ENCODE results near the gene PCBP4.

The PCBP4 gene

GRCh38 chr3:51970606-51971300, 3.5 kb upstream of the PCBP4 start:
- DNase-seq, result no peak

GRCh38 chr3:51969841-51970240, 2.6 kb upstream of the PCBP4 start:
- no peak for DNase-seq

- no peak for DNase-seq
These were observed 1.8 kb upstream of the PCBP4 start for GRCh38 chr3:51968883-51969678.

DNA sequence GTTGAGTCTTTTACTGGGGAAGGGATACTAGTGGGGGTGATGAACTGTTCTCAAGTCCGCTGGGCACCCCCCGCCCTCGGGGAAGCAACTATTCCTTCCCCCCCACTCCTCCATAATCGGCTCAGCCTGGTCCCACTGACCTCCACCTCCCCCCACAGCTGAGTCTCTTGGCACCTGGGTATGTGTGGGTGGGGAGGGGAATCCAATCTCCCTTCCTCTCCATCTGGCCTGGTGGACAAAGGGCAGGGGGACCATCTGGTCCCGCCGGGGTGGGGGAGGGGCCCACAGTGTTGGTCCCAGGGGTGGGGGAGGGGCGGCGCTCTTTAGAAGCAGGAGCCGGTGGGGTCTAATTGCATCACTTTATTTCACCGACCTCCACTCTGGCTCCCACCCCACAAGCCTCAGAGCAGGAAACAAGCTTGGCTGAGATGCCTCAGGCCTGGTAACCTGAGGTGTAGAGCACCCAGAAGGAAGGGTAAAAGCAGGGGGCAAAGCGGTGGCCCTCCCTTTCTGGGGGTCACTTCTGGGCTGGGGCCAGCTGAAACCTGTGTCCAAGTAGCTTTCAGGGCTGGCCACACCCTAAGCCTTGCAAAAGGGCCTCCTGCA, 1.0 kb upstream of the PCBP4 start:
- no peak for DNase-seq

GRCh38 chr3:51966922-51967383, 301 bp downstream of the PCBP4 start:
- DNase-seq, result no peak

GRCh38 chr3:51966486-51966885, 768 bp downstream of the PCBP4 start:
- DNase-seq, result no peak

DNA sequence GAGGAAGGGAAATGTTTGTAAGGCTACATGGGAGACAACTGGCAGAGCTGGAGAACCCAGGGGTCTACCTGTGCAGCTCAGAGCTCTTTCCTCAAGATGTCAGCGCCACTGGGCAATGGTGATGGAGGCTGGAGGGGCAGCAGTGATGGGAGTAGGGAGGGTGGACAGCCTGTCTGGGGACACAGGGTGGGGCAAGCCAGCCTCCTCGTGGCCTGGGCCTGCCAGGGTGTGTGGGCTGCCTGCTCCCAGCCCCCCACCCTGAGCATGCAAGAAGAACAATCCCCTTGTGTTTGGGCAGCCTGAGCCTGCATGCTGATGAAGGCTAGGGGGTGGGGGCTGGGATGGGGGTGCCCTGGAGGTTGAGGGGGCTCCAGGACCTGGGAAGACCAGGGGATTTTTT, 1.2 kb downstream of the PCBP4 start:
- no peak for DNase-seq

DNA sequence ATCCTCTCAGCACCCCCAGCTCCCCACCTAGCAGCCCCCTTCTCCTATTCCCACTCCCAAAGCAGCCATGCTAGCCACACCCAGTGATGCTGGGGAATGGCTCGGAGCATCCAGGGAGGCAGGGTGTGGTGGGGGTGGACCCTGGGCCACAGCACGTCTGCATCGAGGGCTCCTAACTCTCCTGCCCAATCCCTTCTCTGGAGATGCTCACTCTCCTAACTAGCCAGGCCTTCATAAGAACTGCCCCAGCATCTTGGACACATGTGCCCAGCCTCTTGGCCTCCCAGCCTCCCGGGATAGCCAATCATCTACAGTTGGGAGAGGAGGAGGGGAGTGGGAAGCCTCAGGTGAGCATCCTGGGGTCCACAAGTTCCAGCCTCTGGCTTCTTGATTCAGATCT, 2.7 kb downstream of the PCBP4 start:
- DNase-seq, result no peak

GRCh38 chr3:51963951-51964451, 3.3 kb downstream of the PCBP4 start:
- DNase-seq, result no peak

GRCh38 chr3:51962854-51963530, 4.3 kb downstream of the PCBP4 start:
- DNase-seq, result no peak

DNA sequence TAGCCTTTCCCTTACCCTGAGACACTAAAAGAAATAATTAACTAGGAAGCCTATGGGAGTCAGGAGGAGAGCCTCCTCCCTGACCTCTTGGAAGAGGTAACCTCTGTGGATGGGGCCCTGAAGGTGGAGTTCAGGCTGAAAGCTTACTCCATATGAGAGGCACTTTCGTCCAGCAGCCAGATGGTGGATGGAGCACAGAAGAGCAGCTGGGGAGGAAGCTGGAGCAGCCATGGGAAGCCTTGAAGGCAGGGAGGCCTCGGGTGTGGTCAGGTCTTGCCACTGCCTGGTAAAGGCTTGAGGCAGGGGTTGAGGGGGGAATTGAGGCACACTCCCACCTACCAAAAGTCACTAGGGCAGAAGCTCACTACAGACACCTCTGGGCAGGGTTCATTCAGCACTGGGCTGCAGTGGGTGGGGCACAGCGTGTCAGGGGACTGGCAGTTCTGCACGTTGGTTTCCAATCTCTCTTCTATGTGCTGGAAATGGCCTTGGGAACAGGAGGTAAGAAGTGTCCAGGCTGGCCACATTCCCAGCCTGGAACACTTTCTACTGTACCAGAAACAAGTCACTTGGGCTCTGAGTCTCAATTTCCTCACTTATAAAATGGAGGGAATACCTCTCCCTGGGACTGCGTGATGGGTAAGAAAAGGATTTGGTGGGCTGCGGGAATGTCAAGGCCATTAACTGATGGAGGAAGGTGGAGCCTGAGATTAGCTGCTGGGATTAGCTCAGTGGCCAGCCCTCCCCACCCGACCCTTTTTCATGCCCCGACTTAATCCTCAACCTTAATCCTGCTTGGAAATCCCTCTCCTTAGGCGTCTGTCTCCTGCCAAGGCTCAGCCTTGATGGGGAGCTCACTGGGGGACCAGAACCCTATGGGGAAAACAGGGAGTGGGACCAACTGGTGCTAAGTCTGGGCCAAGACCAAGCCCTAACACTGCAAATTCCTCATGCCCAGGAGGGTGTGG, 5.4 kb downstream of the PCBP4 start:
- no peak for DNase-seq

- DNase-seq, result no peak
These were observed 6.2 kb downstream of the PCBP4 start for GRCh38 chr3:51961011-51961410.

DNA sequence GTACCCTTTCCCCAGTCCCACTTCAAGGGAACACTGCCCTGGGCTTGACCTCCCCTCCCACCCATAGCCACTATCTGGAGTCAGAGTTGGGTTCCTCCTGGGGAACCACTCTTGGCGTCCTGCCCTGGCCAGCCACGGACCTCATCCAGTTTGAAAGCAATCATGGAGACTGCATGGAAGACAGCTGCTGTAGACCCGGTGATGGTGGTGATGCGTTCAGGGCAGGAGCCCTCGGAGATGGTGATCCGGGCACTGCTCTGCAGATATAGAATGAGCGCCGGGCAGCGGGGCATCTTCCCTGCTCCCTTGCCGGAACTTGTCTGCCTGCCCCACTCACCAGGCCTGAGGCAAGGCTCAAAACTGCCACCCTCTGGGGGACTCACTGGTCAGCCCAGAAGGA, 6.9 kb downstream of the PCBP4 start:
- DNase-seq, result no peak

DNA sequence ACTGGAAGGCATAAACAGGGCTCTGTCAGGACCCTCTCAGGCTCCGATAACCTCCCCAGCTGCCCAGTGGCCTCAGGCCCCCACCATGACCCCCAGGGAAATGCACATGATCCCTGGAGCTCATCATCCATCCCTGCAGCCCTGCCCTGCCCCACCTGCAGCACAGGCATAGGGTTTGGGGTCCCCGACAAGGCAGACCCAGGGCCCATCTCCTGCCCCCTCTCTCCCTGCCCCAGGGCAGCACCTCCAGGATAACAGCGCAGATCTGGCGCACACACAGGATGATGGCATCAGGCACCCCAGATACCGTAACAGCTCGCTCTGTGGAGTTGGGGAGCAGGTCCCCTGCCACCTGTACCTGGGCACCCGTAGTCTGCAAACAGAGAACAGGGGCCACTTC, 7.6 kb downstream of the PCBP4 start:
- no peak for DNase-seq

- DNase-seq, result no peak
These were observed 8.4 kb downstream of the PCBP4 start for GRCh38 chr3:51958603-51959521.

DNA sequence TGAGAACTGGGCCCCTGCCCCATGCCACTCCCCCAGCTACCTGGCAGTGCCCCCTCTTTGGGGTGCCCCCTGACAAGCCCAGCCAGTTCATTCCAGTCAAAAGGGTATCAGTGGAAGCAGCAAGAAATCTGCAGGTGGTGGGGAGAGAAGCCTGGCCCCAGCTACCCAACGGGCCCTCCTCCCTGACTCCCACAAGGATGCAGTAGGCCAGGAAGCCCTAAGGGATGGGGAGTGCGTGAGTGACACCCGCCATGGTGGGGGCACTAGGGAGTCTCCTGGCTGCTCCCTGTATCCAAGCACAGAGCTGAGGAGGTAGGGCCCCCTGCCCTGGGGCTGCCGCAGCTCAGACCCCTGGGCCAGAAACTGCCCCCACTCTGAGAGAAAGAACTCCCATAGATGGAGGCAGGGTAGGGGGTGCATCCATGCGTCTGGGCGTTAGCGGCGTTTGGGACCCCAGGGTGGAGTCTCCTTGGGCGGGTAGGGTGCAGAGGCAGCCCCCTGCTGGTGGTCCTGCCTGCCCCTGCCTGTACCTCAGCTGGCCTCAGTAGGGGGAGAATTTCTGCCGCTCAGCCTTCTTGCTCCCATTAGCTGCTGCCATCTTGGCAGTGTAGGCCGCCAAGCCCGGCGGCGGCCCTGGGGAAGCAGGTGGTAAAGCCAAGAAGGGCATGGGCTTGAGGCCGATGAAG, 9.6 kb downstream of the PCBP4 start:
- DNase-seq, result no peak

DNA sequence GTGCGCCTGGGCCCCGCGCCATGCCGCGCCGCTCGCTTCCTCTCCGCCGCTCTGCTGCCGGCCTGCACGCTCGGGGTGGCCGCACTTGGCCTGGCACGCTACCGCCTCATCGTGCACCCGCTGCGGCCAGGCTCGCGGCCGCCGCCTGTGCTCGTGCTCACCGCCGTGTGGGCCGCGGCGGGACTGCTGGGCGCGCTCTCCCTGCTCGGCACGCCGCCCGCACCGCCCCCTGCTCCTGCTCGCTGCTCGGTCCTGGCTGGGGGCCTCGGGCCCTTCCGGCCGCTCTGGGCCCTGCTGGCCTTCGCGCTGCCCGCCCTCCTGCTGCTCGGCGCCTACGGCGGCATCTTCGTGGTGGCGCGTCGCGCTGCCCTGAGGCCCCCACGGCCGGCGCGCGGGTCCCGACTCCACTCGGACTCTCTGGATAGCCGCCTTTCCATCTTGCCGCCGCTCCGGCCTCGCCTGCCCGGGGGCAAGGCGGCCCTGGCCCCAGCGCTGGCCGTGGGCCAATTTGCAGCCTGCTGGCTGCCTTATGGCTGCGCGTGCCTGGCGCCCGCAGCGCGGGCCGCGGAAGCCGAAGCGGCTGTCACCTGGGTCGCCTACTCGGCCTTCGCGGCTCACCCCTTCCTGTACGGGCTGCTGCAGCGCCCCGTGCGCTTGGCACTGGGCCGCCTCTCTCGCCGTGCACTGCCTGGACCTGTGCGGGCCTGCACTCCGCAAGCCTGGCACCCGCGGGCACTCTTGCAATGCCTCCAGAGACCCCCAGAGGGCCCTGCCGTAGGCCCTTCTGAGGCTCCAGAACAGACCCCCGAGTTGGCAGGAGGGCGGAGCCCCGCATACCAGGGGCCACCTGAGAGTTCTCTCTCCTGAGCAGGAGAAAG, 11.1 kb downstream of the PCBP4 start:
- no peak for DNase-seq

DNA sequence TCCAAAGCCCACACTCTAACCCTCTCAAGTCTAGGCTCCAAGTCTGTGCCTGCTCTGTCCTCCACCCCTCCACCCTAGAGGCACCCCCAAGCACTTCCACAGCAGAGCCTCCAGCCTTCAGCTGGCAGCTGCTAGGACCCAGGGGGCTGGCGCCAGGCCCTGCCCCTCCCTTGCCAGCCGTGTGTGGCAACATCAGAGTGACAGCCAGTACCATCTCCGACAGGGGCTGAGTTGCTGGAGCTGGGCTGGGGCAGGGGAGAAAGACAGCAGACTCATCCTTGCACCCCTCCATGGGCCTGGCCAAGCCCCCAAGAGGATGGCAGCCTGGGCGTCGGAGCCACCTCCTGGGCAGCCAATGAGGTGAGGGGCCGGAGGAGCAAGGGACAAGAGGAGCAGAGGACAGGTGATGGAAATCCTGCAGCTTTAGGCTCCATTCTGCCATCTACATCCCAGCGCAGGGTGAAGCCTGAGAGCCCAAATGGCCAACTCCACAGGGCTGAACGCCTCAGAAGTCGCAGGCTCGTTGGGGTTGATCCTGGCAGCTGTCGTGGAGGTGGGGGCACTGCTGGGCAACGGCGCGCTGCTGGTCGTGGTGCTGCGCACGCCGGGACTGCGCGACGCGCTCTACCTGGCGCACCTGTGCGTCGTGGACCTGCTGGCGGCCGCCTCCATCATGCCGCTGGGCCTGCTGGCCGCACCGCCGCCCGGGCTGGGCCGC, 11.9 kb downstream of the PCBP4 start, which contains the start of gene GPR62:
GPR62 (plus strand) TSS at position 207 of the 718 bp plus-strand sequence; CDS start at position 479, 272 bp downstream.
- no peak for DNase-seq
